Keratinocyte (primary cell): ENCODE results near the gene BBS12.

Experiments used
- CTCF ChIP-seq, 3 experiments: IDR thresholded peaks in 1 of 3; conservative IDR thresholded peaks in 1 of 3; optimal IDR thresholded peaks in 1 of 3; 2 replicates in 2 of 3; 3 replicates in 1 of 3; pipeline versions ENCODE3 to v1.5.1; 2011; ENCODE audit warnings: low read length in 3 of 3, mild to moderate bottlenecking in 3 of 3, moderate library complexity in 2 of 3, control low read depth in 1 of 3, inconsistent platforms in 1 of 3; ENCODE audit not compliant: insufficient read depth in 2 of 3; ENCODE audit errors: extremely low read depth in 1 of 3
- EZH2 ChIP-seq: IDR thresholded peaks from one replicate; pipeline ENCODE4 v1.6.1; 2012; ENCODE audit warnings: inconsistent platforms, mild to moderate bottlenecking, low read length, moderate library complexity

DNA sequence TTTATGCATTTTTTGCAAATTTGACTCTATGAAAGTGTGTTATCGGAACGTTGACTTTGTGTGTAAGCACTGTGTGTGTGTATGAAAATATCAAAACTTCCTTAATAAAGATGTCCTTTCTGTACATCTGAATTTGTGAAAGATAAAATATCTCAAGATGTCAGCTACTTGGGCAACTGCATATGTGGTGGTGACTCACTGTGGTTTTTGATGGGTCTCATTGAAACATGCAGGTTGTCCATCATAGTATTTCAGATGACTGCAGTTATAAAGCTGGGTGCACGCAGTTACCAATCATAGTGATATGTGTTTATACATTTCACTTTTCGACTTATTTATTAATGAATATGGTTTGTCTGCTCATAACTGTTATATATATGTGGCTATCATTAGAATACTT lies 19.7 kb upstream of the BBS12 start:
- TF ChIP-seq CTCF (optimal IDR thresholded peaks at IDR 0.05 in 1 of 3, IDR thresholded peaks at IDR 0.05 in 1 of 3, conservative IDR thresholded peaks at IDR 0.05 in 1 of 3; ENCODE audit: extremely low read depth in 1 of 3, insufficient read depth in 2 of 3, low read length in 3 of 3) (no peak), EZH2 (no peak)
